Hepatic stellate cell (primary cell): ENCODE results near the gene CUEDC2.

Experiments used
- DNase-seq: peaks from one replicate; pipeline ENCODE4 v3.0.0; 2011; ENCODE audit warnings: low spot score

The CUEDC2 gene

DNA sequence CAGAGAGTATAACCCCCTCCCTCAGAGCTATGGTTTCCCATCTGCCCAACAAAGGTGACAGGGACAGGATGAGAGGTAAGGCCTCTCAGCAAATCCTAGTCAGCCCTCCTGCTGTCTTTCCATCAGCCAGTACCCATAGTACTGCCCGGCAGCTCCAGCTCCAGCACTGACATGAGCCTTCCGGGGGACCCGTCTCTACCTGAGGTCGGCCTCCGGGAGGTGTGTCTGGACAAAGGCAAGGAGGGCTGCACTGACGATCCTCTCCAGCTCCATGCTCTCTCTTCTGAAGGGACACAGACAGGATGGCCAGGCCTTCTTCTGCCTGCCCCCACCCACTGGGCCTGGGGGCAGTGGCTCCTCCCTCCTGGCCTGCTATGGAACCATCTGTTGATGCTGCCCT lies 7.5 kb downstream of the CUEDC2 start:
- no peak for DNase-seq

DNA sequence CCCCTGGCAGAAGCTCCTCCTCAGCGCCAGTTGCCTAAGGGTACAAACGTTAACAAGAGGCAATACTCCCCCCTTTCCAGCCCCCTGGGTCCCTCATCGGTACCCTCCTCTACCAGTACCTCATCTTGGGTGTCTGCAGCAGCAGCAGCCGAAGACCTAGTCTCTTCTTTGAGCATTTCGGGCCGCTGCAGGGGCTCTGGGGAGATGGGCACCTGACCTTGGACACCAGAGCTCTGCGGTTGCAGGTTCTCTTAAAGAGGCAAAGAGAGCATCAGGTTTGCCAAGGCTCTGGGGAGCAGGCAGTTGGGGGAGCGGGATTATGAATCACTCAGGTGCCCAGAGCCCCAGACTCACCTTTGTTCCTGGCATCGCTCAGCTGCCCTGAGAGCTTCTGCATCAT lies 8.2 kb downstream of the CUEDC2 start:
- no peak for DNase-seq

DNA sequence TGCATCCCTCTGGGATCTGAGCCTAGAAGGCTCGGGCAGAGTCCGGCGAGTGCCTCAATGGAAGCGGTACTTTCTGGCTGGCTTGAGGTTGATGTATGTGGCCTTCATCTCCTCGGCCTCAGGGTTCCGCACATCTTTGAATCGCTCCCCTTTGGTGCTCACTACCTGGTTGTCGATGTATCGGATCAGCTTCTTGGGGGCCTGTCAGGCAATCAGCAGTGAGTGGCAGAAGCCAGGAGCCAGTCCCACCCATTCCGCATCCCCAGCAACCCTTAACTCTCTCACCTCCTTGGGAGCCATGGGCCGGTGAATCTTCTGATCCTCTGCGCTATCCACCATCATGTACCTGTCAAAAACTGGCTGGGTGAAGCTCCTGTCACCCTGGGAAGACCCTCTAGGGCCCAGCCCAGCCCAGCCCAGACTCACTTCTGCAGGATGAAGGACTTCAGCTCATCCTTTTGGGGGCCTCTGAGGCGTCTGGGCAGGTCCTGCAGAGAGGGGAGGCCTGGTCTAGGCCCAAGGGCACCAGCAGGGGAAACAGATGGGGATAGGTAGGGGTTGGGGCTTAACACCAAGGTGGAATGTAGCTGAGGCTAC lies 8.9 kb downstream of the CUEDC2 start:
- no peak for DNase-seq

DNA sequence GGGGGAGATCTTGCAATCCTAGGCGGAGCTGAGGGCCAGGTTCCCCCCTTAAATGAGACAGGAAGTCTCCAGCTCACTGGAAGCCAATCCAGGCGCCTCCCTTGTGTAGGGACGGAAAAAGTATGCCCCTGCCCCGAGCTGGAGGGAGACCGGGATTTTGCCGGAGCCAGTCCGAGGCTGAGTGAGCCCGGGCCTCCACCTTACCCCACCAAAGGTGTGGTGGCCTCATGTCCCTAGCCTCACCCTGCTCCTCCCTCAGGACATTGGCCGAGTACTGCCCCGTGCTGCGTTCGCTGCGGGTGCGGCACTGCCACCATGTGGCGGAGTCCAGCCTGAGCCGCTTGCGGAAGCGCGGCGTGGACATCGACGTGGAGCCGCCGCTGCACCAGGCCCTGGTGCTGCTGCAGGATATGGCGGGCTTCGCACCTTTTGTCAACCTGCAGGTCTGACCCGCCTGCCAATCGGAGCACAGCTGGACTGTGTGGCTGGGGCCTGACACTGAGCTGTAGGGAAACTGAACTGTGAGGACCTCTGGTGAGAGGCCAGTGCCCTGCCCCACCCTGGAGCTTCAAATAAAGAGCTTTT lies 9.7 kb downstream of the CUEDC2 start:
- peak; percentile 87 for DNase-seq

DNA sequence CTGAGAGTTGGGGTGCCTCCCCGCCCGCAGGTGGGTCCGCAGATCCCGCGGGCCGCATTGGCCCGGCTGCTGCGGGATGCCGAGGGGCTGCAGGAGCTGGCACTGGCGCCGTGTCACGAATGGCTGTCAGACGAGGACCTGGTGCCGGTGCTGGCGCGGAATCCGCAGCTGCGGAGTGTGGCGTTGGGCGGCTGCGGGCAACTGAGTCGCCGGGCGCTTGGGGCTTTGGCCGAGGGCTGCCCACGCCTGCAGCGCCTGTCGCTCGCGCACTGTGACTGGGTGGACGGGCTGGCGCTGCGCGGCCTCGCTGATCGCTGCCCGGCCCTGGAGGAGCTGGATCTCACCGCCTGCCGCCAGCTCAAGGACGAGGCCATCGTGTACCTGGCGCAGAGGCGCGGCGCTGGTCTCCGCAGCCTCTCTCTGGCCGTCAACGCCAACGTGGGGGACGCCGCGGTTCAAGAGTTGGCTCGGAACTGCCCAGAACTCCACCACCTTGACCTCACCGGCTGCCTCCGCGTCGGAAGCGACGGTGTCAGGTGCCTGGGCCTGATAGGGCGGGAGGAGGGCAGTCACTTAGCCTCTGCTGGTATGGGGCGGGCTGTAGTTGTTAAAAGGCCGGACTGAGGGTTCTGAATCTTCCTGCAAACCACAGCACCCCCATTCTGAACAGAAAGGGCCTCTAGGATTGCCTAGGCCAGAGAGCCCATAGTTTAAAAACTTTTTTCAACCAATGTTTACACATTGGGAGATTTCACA lies 10.4 kb downstream of the CUEDC2 start:
- DNase-seq, result no peak

DNA sequence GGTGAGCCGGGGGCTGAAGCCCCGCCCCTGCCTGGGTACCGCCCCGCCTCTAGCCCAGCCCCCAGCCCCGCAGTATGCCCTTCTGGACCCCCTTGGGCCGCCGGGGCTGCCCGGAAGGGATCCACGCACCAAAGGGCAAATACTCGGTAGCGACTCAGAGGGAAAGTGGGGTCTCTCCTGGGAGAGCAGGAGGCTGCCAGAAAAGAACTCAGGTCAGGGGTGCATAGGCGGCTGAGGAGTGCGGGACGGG lies 10.9 kb downstream of the CUEDC2 start:
- DNase-seq, result no peak

DNA sequence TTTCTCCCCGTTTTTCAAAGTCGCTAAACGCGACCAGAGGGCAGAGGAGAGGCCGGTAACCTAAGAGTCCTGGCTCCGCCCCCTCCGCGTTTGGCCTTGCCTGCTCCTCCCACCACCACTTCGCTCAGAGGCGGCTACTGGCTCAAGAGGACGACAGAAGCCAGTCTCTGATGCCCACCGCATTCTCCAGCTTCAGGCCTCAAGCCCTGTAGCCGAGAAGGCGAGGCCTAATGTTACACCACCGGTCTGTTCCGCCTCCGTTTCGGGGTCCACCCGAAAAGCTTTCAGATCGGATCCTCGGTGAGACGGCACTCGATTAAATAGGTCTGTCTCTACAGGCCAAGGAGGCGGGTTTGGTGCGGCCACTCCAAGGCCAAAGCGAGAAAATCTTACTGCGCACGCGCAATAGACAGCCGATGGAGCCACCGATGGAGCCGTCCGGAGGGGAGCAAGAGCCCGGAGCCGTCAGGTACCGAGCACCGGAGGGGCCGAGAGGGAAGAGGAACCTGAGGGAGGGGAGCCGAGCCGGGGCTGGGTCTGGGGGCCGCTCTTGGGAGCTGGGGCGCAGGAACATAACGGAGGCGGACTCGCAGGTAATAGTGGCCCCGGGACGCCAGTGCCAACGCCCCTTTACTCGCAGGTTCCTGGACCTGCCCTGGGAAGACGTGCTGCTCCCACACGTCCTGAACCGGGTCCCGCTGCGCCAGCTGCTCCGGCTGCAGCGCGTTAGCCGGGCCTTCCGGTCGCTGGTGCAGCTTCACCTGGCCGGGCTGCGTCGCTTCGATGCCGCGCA lies 11.5 kb downstream of the CUEDC2 start, which contains the start of gene FBXL15:
TSS of gene FBXL15 (plus strand) at position 123 of the 793 bp plus-strand sequence. CDS start at position 417, 294 bp downstream.
- DNase-seq, result peak; percentile 98

DNA sequence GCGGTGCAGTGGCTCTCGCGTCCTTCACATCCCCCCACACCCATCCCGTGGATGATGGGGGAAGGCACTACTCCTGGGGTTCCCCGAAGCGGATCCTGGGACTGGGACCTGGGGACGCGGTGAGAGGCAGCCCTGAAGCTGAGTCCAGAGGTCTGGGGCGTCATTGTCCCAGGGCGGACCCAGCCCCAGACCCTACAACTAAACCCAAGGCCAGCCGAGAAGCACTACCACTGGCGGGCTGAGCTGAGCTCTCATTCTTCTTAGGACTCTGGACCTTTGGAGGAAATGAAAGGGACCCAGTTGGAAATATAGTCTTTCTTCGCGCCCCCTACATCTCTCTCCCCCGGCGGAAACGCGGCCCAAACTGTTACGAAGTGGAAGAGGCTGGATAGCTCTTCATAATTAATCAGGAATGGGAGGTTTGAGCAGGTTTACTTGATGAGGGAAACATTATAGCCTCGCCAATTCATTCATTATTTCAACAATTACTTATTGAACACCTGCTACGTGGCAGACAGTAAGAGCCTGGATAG lies 12.1 kb downstream of the CUEDC2 start:
- no peak for DNase-seq

DNA sequence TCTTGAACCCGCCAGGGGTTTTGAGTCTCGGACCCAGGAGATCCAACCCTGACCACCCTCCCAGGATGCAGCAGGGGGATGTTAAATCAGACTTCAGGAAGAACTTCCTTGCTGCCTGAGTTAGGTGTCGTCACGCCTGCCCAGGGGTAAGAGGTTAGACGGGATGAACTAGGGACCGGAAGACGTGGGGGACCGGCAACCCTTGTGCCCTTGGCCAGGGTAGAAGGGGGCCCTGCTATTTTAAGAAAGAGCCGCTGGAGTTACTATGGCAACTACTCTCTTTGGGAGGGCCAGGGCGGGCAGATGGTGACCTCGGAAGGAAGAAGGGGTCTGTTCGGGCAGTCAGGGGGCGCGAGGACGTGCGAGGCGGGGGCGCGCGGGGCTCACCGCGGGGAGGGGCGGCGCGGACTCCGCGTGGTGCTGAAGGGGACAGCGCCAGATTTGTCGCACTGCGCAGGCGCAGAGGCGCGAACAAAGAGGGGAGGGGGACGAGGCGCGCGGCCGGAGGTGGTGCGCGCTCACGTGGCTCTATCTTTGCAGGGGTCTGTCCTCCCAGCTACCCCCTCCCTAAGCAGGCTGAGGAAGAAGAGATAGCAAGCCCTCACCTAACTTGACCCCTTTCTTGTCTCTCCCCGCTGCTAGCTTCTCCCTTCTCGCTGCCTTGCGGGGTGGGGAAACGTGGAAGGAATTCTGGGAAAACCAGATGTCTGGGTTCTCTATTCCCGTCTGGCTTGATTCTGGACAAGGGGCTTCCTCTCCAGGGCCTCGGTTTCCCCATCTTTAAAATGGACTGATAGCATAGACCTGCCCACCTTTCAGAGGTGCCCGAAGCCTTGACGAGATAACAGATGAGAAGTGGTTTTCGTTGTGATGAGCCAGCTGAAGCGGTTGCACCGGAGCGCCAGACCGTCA lies 12.8 kb downstream of the CUEDC2 start:
- DNase-seq, result peak; percentile 51

DNA sequence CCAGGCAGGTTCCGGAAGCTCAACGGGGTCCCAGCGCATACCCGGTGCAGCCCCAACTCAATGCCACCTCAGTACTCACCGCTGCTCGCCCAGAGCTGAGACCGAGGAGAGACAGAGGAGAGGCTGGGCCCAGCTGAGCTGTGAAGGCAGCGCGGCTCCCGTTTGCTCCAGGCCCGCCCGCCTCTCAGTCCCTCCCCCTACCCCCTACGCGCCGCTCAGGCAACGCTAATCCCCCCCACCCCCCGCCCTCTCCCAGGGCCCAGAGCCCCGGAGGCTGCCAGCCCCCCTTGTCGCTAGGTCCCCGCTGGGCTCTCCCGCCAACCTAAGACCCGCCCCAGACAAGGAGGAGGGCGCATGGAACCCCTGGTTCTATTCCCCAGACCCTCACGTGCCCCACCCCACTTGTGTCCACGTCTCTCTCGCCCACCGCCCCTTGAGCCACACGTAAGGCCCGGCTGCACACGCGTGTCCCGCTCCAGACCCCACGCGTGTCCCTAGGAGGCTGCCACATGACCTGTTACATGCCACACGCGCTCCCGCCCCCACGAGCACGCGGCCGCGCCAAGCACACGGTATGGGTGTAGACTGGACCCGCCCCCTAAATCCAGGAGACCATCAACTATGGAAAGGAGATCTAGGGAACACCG lies 13.6 kb downstream of the CUEDC2 start, which contains the start of gene PSD:
TSS of gene PSD (minus strand) at position 164 of the 647 bp plus-strand sequence. CDS start 1,747 bp downstream, outside the sequence.
- no peak for DNase-seq

DNA sequence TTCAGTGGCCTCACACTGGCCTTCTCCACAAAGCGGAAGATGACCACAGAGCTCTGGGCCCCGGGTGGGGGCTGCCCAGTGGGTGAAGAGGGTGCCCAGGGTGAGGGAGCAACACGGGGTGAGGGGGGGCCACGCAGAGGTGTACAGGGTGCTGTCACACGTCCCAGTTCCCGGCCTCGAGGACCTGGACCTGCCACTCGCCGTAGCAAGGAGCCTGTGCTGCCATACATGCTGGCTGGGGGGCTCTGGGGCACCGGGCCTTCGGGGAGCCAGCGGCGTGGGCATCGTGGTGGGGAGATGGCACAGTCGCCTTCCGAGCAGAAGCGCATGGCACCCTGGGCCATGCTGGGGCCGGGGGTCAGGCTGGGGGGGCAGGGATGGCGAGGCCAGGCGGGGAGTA lies 15.7 kb downstream of the CUEDC2 start:
- DNase-seq, result no peak

DNA sequence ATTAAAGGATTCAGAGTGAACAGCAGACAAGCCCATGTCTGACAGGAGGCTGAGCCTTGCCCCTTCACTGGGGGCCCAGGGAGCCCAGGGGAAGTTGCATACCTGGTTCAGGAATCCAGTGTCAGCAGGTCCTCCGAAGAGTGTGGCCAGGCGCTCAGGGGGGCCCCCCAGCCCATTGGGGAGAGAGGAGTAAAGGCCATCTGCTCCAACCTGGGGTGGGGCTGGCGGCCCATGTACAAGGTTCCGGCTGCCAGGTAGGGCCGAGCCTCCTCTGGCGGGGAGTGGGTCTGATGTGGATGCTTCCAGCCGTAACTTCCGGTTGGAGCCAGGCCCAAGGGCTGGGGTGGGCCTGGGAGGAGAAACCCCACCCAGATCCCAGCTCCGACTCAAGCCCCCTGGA lies 16.1 kb downstream of the CUEDC2 start:
- no peak for DNase-seq

DNA sequence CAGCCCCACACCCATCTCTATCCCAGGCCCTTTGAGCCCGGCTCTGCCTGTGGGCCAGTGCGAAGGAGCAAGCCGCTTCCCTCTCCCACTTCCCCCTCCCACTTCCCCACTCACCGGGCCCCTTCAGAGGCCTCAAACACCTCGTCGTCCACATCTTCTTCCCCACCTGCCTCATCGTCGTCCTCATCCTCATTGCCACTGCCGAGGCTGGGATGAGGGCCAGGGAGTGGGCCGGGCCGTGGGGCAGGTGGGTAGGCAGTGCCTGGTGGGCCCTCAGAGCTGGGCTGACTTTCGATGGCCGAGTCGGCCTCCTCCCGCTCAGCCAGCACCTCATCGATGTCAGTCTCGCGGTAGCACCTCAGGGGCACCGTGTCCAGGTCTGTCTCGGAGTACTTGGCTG lies 17.6 kb downstream of the CUEDC2 start:
- no peak for DNase-seq

DNA sequence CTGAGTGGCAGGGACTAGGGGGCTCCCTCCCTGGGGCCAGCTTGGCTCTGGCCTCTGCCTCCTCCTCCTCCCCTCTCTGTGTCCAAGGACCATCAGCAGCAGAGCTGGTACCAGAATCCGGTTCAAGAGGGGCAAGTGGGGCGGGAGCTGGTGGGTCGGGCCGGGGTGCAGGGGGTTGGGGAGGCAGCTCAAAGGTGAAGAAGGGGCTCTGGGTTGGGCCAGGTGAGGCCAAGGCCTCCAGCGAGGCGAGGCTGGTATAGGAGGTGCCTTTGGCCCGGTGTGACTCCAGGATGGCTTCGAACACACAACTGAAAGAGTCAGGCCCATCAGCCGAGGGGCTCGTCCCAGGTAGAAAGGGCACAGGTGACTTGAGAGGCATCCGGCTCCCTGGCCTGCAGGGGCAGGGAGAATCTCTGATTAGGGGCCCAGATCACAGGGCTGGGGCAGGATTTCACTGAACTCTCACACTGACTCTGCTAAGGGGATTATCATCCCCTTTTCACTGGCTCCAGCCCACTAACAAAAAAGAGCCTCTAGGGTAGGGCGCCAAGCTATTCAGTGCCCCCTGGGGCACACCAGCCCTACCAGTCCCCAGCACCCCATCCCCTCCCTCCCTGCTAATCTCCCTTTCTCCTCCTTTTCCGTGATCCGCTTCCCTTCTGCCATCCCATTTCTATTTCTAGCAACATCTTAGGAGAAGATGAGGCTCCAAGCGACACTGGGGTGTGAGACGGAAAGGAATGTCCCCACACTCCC lies 18.4 kb downstream of the CUEDC2 start:
- no peak for DNase-seq

DNA sequence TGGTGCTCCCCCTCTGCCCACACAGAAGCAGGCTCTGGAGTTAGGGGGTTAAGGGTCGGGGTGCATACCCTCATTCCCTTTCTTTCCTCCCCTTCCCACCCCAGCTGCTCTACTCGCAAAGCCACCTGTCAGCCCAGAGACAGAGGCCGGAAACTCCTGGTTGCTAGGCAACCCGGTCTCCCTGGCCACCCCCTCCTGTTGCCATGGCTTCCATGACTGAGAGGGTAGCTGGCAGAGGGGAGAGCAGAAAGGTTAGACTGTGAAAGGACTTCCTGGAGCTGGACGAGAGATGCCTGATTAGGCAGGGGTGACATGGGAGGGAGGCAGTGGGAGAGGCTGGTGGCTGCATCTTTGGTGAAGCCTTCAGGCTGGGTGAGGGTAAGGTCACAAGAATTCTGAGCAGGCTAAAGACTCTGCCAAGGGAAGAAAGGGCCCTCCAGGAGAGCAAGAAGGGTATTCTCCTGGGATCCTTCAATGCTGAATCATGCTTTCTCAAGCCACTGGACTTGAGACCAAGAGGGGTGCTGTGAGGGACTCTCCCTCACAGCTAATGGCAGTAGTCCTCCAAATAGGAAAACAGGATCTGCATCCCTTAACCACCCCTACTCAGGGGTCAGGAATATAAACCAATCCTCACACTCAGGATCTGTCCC lies 19.2 kb downstream of the CUEDC2 start:
- no peak for DNase-seq

DNA sequence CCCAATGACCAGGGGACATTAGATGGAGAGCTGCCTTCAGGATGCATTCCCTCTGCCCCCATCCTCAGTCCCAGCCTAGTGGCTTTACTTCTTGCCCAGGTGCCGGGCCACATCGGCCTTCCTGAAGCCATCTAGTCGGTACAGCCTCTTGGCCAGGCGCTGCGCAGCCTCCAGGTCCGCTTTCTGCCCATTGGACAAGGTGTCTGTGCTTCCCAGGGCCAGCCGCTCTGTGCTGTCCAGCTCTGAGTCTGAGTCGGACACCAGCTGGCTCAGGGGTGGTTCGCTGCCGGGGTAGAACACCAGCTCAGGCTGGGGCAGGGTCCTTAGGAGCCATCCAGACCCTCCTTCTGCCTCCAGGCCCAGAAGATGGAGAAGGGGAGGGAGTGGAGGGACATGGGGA lies 20.1 kb downstream of the CUEDC2 start:
- no peak for DNase-seq

DNA sequence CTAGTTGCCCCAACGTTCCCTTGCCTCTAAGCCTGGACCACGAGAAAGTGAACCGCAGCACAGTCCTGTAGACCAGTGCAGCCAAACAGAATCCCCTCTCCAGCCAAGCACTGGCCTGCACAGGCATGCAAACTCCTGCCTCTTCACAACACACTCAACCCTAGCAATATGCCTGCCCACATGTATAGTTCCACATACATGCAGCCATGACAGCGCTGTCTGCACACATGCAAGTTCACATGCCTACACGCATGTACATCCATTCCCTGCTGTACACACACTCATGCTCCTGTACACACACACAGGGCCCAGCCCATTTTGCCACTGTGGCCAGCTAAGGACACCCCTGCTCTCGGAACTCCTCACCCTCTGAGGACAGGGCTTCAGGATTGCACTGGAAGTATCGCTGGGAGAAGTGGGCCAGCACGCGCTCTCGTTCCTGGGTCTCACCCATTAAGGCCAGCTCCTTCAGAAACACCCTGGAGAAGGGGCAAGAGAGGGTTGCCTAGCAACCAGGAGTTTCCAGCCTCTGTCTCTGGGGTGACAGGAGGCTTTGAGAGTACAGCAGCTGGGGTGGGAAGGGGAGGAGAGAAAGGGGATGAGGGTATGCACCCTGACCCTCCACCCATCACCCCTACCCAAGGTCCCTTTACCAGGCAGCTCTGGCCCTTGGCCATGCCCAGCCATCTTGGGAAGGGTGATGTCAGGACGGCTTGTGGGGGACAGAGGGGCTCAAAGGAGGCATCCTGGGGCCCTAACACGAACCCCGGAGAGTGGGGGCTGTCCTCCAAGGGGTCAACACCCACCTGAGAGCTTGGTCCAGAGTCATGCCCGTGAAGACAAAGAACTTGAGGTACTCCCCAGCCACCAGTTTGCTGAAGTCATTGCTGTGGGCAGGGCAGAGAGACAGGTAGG lies 20.8 kb downstream of the CUEDC2 start:
- no peak for DNase-seq

DNA sequence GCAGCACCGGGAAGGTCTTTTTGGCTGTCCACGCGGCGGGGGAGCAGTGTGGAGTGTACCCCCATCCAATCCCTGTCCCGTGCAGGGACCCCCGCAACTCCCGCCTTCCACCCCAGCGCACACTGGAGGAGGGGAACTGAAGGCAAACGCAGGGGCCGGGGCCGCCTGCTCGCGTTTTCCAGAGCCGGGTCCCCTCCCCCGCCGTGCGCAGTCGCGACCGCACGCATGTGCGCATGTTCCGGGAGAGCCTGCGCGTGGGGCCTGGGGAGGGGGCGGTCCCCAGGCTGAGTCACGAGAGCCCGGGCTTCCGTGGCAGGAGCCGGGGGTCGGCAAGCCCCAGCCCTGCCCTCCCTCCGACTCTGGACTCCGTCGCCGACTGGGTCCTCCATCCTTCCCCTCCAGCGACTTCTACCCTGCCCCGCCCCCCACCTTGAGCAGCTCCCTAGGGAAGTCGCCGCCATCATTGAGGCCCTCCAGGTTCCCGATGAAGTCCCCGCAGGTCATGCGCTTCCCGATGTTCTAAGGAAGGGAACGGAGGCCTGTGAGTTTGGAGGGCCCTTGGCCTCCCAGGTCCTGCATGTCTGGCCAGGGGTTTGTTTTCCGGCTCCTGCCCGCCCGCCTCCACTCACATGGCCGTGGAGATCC lies 21.8 kb downstream of the CUEDC2 start:
- DNase-seq, result no peak
